Fibroblast of gingiva (primary cell): ENCODE measurements around the gene IL32.
A peak's percentile ranks its signal among the peaks of the same experiment; 100 is the strongest.

Experiments used
- DNase-seq: peaks from one replicate; pipeline ENCODE4 v3.0.0-alpha.2; 2011; ENCODE audit warnings: low read depth

IL32 gene

GRCh38 chr16:3089717-3090592 is 24.5 kb downstream of the IL32 start:
- no peak for DNase-seq

- DNase-seq = no peak
Measured at GRCh38 chr16:3091551-3091950, 26.1 kb downstream of the IL32 start.

- no peak for DNase-seq
Measured at GRCh38 chr16:3092501-3092941, 27.1 kb downstream of the IL32 start.

GRCh38 chr16:3094289-3095027 is 29.0 kb downstream of the IL32 start:
- no peak for DNase-seq

GRCh38 chr16:3095869-3096268 is 30.4 kb downstream of the IL32 start:
- DNase-seq = no peak

GRCh38 chr16:3096362-3096761 is 30.9 kb downstream of the IL32 start:
- DNase-seq = no peak

GRCh38 chr16:3097266-3097665 is 31.8 kb downstream of the IL32 start:
- no peak for DNase-seq

GRCh38 chr16:3098459-3099394 is 33.3 kb downstream of the IL32 start, which contains the start of gene ZSCAN10:
Gene ZSCAN10 (minus strand): TSS chr16:3099294. CDS start chr16:3092937, 6,357 bp downstream.
- no peak for DNase-seq

- no peak for DNase-seq
Measured at GRCh38 chr16:3099395-3099731, 33.9 kb downstream of the IL32 start.

- peak; percentile 83 for DNase-seq
Measured at GRCh38 chr16:3099732-3100499, 34.5 kb downstream of the IL32 start.

GRCh38 chr16:3101018-3101840 is 35.8 kb downstream of the IL32 start:
- DNase-seq = no peak

GRCh38 chr16:3101841-3102470 is 36.5 kb downstream of the IL32 start:
- DNase-seq = no peak

- DNase-seq = peak; percentile 90
Measured at GRCh38 chr16:3106205-3106928, 40.9 kb downstream of the IL32 start.

- DNase-seq = peak; percentile 67
Measured at GRCh38 chr16:3112058-3112880, 46.8 kb downstream of the IL32 start, which contains the start of gene ZNF205. Gene ZNF205 (plus strand): TSS chr16:3112586. CDS start chr16:3113431, 845 bp downstream.

GRCh38 chr16:3112881-3113574 is 47.6 kb downstream of the IL32 start:
- DNase-seq = no peak

GRCh38 chr16:3113765-3114479 is 48.5 kb downstream of the IL32 start:
- no peak for DNase-seq

- no peak for DNase-seq
Measured at GRCh38 chr16:3115003-3115402, 49.6 kb downstream of the IL32 start.
